Activated CD4-positive, CD25-positive, alpha-beta regulatory T cell treated with anti-CD3 and anti-CD28 coated beads, Interleukin-2, amount 50 U/mL, for 24 hours (primary cell): Measurements from ENCODE around the gene ADAM12.

Experiments
- ATAC-seq, 2 donors: fragments of 150-1000 bp; cut with Tn5 transposase; one replicate each; pipeline ENCODE4 v1.10.0; 2021; ENCODE audit warnings: mild to moderate bottlenecking in 1 of 2, moderate library complexity in 1 of 2

ADAM12 gene

DNA sequence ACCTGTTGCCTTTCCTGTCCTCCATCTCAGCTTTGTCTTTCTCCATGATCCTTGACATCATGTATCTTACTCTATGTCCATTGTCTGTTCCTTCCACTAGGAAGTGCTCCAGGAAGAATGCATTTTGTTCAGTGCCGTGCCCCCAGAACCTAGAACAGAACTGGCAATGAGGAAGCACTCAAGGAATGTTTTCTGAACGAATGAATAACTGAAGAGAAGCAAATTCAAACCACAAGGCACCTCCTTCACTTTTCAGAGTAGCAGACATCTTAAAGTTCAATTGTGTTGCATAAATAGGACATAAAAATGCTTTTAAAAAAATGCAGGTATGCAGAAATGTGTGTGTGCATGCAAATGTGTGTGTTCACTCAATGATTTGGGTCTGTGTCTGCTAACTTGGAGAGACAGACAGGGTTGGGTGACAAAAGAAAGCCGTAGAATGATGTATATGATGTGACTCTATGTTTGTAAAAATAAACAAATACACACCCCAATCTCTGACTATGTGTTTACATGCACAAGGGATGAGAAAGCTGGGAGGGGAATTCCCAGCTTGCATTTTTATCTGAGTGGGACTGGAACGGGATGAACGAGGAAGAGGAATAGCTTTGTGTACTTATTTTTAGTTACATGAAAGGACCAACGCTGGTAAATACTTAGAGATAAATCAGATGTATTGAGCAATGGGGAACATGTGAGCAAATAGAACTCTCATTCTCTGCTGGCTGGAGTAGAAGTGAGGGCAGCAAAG is 254.2 kb downstream of the ADAM12 start:
- no peak for ATAC-seq

- no peak for ATAC-seq
Measured at GRCh38 chr10:126133082-126133620, 255.1 kb downstream of the ADAM12 start.

GRCh38 chr10:126131341-126131740 is 256.9 kb downstream of the ADAM12 start:
- ATAC-seq, result no peak

- no peak for ATAC-seq
Measured at GRCh38 chr10:126130271-126130710, 258.0 kb downstream of the ADAM12 start.

- ATAC-seq, result no peak
Measured at GRCh38 chr10:126129026-126129425, 259.3 kb downstream of the ADAM12 start.

DNA sequence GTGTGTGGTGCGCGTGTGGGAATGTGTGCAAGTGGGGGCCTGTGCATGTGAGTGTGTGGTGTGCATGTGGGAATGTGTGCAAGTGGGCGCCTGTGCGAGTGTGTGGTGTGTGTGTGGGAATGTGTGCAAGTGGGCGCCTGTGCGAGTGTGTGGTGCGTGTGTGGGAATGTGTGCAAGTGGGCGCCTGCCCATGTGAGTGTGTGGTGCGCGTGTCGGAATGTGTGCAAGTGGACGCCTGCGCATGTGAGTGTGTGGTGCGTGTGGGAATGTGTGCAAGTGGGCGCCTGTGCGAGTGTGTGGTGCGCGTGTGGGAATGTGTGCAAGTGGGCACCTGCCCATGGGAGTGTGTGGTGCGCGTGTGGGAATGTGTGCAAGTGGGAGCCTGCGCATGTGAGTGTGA is 259.7 kb downstream of the ADAM12 start:
- no peak for ATAC-seq

DNA sequence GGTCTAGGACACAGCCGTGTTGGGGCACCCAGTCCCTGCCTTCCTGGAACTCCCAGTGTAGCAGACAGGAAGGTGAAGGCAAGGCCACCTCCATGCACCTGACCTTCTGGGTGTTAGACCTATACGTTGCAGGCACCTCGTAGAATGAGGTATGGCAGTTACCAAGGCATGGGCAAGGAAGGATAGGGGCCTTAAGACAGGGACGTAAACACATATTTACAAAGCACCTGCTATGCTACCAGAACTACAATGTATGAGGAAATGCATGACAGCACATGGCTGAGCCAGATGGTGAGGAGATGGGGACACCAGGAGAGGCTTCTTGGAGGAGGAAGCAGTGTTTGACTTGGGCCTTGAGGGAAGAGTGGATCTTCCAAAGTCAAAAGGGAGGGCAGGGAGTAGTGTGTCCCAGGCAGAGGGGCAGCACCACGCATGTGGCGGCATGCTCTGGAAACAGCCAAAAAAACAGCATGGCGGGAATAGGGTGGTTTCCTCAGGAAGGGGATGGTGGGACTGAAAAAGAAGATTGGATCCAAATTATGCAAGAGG is 260.7 kb downstream of the ADAM12 start:
- ATAC-seq, result no peak

DNA sequence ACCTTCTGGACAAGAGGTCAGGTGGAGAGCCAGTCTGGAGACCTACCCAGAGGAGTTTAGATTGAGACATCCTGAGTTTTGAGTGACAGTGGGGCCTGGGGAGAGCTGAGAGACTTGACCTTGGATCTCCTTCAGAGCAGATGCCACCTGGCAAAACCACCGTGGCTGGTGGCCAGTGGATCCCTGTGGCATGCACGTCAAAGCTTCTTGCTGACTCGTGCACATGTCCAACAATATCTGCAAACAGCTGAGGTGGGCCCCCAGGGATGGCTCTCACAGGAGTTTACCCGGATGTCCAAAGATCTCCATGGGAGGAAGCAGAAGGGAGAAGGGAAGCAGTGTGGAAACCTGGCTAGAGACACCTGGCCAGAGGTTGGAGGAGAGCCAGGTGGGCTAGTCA is 261.4 kb downstream of the ADAM12 start:
- no peak for ATAC-seq

DNA sequence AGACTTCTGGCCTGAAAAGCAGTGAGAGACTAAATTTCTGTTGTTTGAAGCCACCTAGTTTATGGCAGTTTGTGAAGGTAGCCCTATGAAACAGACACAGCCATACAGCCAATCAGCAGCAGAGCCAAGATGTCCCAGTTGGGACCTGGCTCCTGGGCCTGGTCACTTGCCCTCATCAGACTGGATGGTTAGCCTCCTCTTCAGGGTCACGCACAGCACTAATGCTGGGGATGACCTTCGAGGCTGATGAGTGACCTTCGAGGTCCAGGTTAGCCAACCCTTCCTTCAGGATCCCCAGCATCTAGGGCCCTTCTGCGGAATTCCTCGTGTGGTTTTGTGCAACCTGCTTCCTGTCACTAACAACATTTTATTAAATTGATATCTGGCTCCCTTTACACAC is 262.3 kb downstream of the ADAM12 start:
- no peak for ATAC-seq

GRCh38 chr10:126124668-126125349 is 263.5 kb downstream of the ADAM12 start:
- no peak for ATAC-seq

- no peak for ATAC-seq
Measured at GRCh38 chr10:126124046-126124445, 264.2 kb downstream of the ADAM12 start.

DNA sequence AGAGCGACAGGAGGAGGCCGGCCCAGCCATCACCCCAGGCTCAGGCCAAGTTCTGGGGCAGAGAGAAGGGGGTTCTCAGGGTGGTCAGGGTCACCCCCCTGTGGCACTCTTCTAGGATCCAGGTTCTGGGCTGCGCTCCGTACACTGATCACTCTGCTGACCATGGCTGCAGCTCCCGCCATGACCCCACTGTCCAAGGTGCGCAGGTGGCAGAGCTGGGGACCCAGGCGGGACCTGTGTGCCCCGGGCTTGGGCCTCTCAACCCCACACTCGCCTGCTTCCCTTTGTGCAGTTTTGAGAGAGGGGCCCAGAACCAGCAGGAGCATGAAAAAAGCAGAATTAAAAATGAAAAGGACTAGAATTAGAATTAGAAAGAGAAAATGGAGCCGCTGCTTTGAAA is 264.8 kb downstream of the ADAM12 start:
- no peak for ATAC-seq

GRCh38 chr10:126122881-126123280 is 265.4 kb downstream of the ADAM12 start:
- no peak for ATAC-seq

GRCh38 chr10:126119599-126119998 is 268.7 kb downstream of the ADAM12 start:
- ATAC-seq, result no peak

GRCh38 chr10:126118476-126118875 is 269.8 kb downstream of the ADAM12 start:
- no peak for ATAC-seq

DNA sequence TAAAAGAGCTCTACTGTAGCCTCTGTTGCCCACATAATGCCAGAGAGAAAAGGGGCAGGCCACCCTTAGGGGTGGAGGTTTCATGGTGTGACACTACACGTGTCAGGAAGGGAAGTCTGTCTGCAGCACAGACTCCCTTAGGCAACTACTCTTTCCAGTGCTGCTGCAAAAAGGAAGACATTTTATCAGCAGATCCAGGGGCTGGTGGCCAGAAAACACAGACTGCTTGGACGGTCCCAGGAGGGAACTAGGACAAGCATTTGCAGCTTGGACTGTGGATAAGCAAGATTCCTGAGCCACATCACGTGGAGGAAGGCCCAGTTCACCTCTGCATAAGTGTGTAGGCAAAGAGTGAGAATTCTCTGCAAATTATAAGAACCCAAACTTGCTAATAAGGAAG is 271.1 kb downstream of the ADAM12 start:
- no peak for ATAC-seq

DNA sequence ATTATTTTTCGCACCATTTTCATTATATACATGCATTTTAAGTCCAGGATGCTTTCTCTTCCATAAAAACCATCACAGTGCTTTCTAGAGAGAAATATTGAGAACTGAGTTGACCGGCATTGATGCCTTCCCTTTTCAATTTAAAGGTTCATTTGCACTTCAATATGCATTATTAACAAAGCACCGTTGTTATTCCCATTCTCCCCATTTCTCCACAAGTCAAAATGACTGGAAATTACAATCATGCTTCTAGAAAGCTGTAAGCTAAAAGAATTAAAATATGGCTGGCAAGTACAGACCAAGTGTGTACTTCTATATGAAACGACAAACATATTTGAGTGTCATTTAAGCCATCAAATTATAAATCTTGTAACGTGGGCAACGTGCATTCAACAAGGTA is 272.4 kb downstream of the ADAM12 start:
- no peak for ATAC-seq

DNA sequence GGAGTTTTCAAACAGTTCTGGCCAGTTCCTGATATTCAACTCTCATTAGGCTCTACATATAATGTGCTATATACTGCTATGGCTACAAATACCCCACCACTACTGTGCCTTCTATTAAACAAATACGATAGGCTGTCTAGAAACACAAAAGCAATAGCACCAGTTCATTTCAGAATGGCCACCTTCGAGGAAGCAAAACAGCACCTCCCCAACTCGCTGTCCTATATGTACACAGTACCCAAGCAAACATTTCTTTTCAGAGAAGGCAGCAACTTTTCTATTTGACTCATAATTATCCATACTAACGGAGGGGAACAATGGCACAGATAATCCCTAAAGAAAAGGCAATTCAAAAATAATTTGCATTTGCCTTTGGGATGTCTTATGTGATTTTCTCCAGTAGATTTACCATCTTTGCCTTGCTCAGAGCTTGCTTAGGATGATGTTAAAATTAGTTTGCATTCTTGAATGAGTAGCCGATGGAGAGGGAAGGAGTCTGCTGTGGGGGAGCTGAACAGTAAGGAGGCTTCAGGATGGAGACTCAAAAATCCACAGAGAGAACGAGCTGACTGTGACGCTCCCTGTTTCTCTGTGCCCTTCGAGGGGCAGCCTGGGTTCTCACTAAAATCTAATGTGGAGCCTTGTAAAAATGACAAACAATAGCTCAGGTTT is 273.3 kb downstream of the ADAM12 start:
- no peak for ATAC-seq

DNA sequence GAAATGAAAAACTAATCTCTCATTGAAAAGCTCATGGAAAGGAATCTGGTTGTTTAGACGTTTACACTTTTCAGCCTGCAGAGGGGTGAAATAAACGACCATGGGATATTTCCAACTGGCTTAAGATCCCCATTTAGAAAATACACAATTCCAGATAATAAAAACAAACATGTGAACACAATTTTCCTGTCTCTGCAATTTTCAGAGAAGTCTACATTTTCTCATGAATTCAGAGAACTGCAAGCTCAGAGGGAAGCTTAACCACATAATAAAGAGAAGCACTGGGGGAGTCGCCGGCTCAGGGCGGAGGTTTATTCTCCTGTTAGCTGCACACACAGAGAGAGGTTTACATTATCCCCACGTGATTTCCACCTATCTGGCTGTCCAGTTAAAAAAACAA is 276.8 kb downstream of the ADAM12 start:
- ATAC-seq, result no peak

- no peak for ATAC-seq
Measured at GRCh38 chr10:126110489-126111180, 277.6 kb downstream of the ADAM12 start.

- ATAC-seq, result no peak
Measured at GRCh38 chr10:126109893-126110292, 278.4 kb downstream of the ADAM12 start.

DNA sequence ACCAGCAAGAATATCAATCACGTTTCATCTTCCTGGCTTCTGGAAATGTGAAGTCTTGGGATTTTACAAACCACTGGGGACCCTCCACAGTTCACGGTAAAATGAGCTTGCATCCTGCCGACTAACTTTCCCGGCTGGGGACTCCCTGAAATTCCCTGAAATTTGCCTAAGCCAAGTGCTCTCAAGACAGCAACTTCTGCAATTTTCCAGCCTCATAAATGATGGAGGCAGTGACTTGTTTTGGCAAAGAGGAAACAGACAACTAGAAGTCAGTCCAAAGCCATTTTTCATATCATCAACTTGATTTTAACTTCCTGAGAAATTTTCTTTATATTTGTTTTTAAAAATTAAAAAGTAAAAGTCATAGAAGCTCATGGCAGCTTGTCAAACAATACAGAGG is 279.6 kb downstream of the ADAM12 start:
- ATAC-seq, result no peak

DNA sequence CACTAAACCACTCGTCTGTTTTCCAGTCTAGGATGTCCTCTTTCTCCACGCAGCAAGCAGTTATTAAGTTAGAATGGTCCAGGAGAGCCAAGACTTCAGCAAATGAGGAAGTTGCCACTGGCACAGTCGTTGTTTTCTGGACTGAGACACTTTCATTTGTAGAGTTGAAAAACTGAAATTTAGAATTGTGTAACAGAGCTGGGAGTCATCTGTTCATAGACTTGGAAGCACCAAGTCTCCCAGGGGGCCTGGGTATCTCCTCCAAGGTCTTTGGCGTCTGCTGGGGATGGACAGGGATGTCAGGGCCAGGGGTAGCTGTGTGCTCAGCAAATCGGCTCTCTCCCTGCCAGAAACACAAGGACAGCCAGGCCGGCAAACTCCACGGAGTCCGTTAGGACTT is 283.5 kb downstream of the ADAM12 start:
- no peak for ATAC-seq
